Type B pancreatic cell (in vitro differentiated cells): Measurements from ENCODE around the gene ATG4C. TPM values are rescaled to one million over a fixed set of nuclear protein-coding genes. Genes with fewer than 3 reads are reported as not detected.
A peak's percentile ranks its signal among the peaks of the same experiment; 100 is the strongest.
"Not testable (repeated sequence)": the region's sequence is repeated elsewhere in the genome, so short reads cannot be mapped to it uniquely, and the experiment has no call there.

Source experiments
- DNase-seq: peaks from one replicate; pipeline ENCODE4 v3.0.0; 2021; ENCODE audit warnings: mixed read lengths; ENCODE audit not compliant: unreplicated experiment; ENCODE audit errors: extremely low spot score
- H3K27ac Mint-ChIP-seq: 2 replicates; pipeline ENCODE4 v1.8.0; 2021; ENCODE audit warnings: mild to moderate bottlenecking, mixed read lengths
- H3K27me3 Mint-ChIP-seq: 2 replicates; pipeline ENCODE4 v1.8.0; 2021; ENCODE audit warnings: mixed read lengths
- H3K36me3 Mint-ChIP-seq: 2 replicates; pipeline ENCODE4 v1.8.0; 2021; ENCODE audit warnings: mixed read lengths
- H3K4me1 Mint-ChIP-seq: one replicate; pipeline ENCODE4 v1.8.0; 2021; ENCODE audit warnings: mixed read lengths; ENCODE audit not compliant: unreplicated experiment
- H3K4me3 Mint-ChIP-seq: 2 replicates; pipeline ENCODE4 v1.8.0; 2021; ENCODE audit warnings: mild to moderate bottlenecking, mixed read lengths
- H3K9me3 Mint-ChIP-seq: 2 replicates; pipeline ENCODE4 v1.8.0; 2021; ENCODE audit warnings: mixed read lengths
- CTCF ChIP-seq: fragments of 200-600 bp; sonication (generic); conservative IDR thresholded peaks from 2 replicates; pipeline ENCODE4 v1.5.0; 2021; ENCODE audit warnings: antibody characterized with exemption, mild to moderate bottlenecking
- total RNA-seq: library from RNA; stranded (reverse); gene quantifications from 2 replicates; pipeline ENCODE4 v1.2.1, GENCODE V29; 2021; ENCODE audit warnings: low replicate concordance

ATG4C gene
- total RNA-seq, 1 donor from 2014 or later = 13.4 TPM

GRCh38 chr1:62765981-62766380 lies 18.0 kb upstream of the ATG4C start:
- Mint-ChIP-seq H3K4me3 (no peak overlapping the region), H3K4me1 (peaks cover 8% of the 10 kb centered on the region), H3K27me3 (no peaks in the 10 kb centered on the region), H3K27ac (peak overlapping the region; percentile 80), H3K9me3 (no peaks in the 10 kb centered on the region), H3K36me3 (peaks cover 3% of the 10 kb centered on the region)
- TF ChIP-seq CTCF = no peak
- DNase-seq = no peak

- not testable (repeated sequence) for H3K27ac Mint-ChIP-seq, H3K27me3 Mint-ChIP-seq, H3K4me3 Mint-ChIP-seq
These were observed 15.4 kb upstream of the ATG4C start for GRCh38 chr1:62768551-62768950.

GRCh38 chr1:62772607-62773295 lies 11.2 kb upstream of the ATG4C start:
- no peaks in the 10 kb centered on the region for H3K27me3 Mint-ChIP-seq
- no peak overlapping the region for H3K4me3 Mint-ChIP-seq
- H3K4me1 Mint-ChIP-seq = no peaks in the 10 kb centered on the region
- no peaks in the 10 kb centered on the region for H3K36me3 Mint-ChIP-seq
- H3K9me3 Mint-ChIP-seq = peaks cover 9% of the 10 kb centered on the region
- no peak overlapping the region for H3K27ac Mint-ChIP-seq
- TF ChIP-seq CTCF = no peak
- no peak for DNase-seq

More at GRCh38 chr1:62768551-62768950, 15.4 kb upstream of the ATG4C start:
- H3K9me3 Mint-ChIP-seq, H3K4me1 Mint-ChIP-seq, DNase-seq, H3K36me3 Mint-ChIP-seq: not testable (repeated sequence)

GRCh38 chr1:62774006-62774405 lies 9.9 kb upstream of the ATG4C start:
- Mint-ChIP-seq H3K9me3 (peaks cover 9% of the 10 kb centered on the region), H3K4me1 (peaks cover 4% of the 10 kb centered on the region), H3K36me3 (no peaks in the 10 kb centered on the region), H3K27me3 (peaks cover 2% of the 10 kb centered on the region), H3K27ac (no peak overlapping the region), H3K4me3 (no peak overlapping the region)
- TF ChIP-seq CTCF = no peak
- DNase-seq = no peak

- TF ChIP-seq CTCF = no peak
- Mint-ChIP-seq H3K27ac (no peak overlapping the region), H3K9me3 (peaks cover 9% of the 10 kb centered on the region), H3K36me3 (no peaks in the 10 kb centered on the region), H3K4me3 (no peak overlapping the region), H3K4me1 (peaks cover 4% of the 10 kb centered on the region), H3K27me3 (peaks cover 2% of the 10 kb centered on the region)
- DNase-seq = no peak
These were observed 8.8 kb upstream of the ATG4C start for GRCh38 chr1:62774971-62775595.

GRCh38 chr1:62778208-62778607 lies 5.7 kb upstream of the ATG4C start:
- H3K27ac Mint-ChIP-seq = peak overlapping the region; percentile 69
- H3K4me1 Mint-ChIP-seq = peaks cover 4% of the 10 kb centered on the region
- H3K36me3 Mint-ChIP-seq = no peaks in the 10 kb centered on the region
- H3K4me3 Mint-ChIP-seq = no peak overlapping the region
- TF ChIP-seq CTCF = no peak
- peaks cover 2% of the 10 kb centered on the region for H3K27me3 Mint-ChIP-seq
- H3K9me3 Mint-ChIP-seq = no peaks in the 10 kb centered on the region
- DNase-seq = no peak
